ENCODE measurements around the gene IRAK2. TPM values are rescaled to one million over a fixed set of nuclear protein-coding genes. Genes with fewer than 3 reads are reported as not detected.

The IRAK2 gene
- total and polyA plus RNA-seq, 3 donors from 2014 or later, result 2.1 to 3.8 (median 3.7) TPM

DNA sequence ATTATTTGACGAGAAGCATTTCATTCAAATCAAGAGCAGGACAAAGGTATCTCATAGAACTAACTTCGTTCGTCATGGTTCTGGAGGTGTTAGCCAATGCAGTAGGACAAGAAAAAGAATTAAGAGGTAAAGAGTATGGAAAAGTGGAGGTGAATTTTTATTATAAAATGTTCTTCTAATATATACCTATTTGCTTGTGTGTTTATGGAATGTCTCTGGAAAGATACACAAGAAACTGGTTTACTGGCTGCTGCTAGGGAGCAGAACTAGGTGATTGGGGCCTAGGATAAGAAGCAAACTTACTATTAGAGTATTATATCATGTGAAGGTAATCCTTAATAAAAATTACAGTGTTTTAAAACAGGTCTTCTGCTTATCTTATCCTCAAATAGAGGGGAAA is 52.6 kb downstream of the IRAK2 start:
- Histone ChIP-seq H3K4me3 (no peak overlapping the region), H3K9me3 (no peaks in the 10 kb centered on the region), H3K27me3 (no peaks in the 10 kb centered on the region), H3K27ac (no peak overlapping the region), H3K36me3 (ENCODE audit: low read depth, missing control alignments) (no peaks in the 10 kb centered on the region), H3K4me1 (no peaks in the 10 kb centered on the region)
- intact Hi-C loops (cut with DNase I; ENCODE audit: low total_unique reads), result no loop called here
- no peak for TF ChIP-seq POLR2A (IDR thresholded peaks at IDR 0.05)
- TF ChIP-seq, protein P1, sequence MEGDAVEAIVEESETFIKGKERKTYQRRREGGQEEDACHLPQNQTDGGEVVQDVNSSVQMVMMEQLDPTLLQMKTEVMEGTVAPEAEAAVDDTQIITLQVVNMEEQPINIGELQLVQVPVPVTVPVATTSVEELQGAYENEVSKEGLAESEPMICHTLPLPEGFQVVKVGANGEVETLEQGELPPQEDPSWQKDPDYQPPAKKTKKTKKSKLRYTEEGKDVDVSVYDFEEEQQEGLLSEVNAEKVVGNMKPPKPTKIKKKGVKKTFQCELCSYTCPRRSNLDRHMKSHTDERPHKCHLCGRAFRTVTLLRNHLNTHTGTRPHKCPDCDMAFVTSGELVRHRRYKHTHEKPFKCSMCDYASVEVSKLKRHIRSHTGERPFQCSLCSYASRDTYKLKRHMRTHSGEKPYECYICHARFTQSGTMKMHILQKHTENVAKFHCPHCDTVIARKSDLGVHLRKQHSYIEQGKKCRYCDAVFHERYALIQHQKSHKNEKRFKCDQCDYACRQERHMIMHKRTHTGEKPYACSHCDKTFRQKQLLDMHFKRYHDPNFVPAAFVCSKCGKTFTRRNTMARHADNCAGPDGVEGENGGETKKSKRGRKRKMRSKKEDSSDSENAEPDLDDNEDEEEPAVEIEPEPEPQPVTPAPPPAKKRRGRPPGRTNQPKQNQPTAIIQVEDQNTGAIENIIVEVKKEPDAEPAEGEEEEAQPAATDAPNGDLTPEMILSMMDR (IDR thresholded peaks at IDR 0.05), result no peak
- 64 to 81% methylated on average over 3 of the region's 3 CpGs for WGBS, 2 donors
- DNase-seq, result no peak

DNA sequence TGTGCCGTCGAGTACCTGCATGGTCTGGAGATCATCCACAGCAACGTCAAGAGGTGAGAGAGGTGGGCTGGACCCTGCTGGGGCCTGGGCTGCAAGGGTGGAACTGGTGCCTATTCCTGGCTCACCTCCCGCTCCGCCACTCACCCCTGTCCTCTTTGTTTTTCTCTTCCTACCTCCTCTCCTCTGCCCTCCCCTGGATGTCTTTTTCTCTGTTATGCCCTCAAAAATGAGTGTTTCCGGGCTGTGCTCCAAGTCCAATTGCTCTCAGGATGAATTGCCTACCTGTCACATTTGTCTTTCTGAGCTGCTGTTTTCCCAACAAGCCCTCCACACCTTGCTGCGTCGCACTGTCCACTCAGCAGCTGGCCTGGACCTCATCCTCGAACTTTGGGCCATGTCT is 55.0 kb downstream of the IRAK2 start:
- Histone ChIP-seq H3K4me1 (no peaks in the 10 kb centered on the region), H3K27ac (no peak overlapping the region), H3K27me3 (no peaks in the 10 kb centered on the region), H3K9me3 (no peaks in the 10 kb centered on the region), H3K4me3 (no peak overlapping the region), H3K36me3 (ENCODE audit: low read depth, missing control alignments) (no peaks in the 10 kb centered on the region)
- intact Hi-C loops (cut with DNase I; ENCODE audit: low total_unique reads), result no loop called here
- WGBS, 2 donors, result 86 to 88% methylated on average over 9 of the region's 9 CpGs
- no peak for DNase-seq
- TF ChIP-seq POLR2A (IDR thresholded peaks at IDR 0.05), result no peak
- TF ChIP-seq, protein P1 (IDR thresholded peaks at IDR 0.05), result no peak

DNA sequence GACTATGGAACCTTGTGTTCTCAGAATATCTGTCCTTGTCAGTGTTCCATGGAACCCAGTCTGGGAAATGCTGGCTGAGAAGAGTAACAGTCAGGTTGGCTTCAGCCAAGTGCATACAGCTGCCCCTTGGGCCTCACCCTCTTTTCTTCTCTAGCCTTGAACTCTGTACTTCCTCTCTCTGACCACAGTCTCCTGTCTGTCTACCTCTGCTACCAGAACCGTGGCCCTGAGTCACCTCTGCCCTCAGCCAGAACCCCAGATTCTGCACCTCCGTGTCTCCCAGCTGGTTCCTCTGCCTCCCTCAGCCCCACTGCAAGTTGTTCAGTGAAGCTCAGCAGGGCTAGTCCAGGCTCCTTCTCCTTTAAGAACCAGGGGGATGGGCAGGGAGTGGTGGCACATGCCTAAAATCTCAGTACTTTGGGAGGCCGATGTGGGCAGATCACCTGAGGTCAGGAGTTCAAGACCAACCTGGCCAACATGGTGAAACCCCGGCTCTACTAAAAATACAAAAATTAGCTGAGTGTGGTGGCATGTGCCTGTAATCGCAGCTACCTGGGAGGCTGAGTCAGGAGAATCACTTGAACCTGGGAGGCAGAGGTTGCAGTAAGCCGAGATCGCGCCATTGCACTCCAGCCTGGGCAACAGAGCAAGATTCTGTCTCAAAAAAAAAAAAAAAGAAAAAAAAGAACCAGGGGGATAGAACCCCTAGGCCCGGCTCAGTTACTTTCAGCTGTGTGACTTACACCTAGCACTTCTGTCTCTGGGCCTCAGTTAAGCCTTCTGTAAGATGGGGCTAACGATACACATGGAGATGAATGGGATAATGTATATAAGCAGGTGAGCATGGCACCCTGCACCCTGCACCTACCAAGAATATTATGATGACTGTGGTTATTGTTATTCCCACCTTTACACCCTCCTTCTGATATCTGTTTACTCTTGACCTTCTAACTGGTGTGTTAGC is 59.2 kb downstream of the IRAK2 start:
- H3K36me3 ChIP-seq (ENCODE audit: low read depth, missing control alignments), result no peaks in the 10 kb centered on the region
- no peak for DNase-seq
- H3K9me3 ChIP-seq, result no peaks in the 10 kb centered on the region
- intact Hi-C loops (cut with DNase I; ENCODE audit: low total_unique reads), result no loop called here
- no peak overlapping the region for H3K27ac ChIP-seq
- H3K27me3 ChIP-seq, result no peaks in the 10 kb centered on the region
- H3K4me3 ChIP-seq, result no peak overlapping the region
- H3K4me1 ChIP-seq, result no peaks in the 10 kb centered on the region
- no peak for TF ChIP-seq POLR2A (IDR thresholded peaks at IDR 0.05)
- TF ChIP-seq, protein P1 (IDR thresholded peaks at IDR 0.05), result no peak
- WGBS, 2 donors, result 82 to 84% methylated on average over 10 of the region's 10 CpGs

DNA sequence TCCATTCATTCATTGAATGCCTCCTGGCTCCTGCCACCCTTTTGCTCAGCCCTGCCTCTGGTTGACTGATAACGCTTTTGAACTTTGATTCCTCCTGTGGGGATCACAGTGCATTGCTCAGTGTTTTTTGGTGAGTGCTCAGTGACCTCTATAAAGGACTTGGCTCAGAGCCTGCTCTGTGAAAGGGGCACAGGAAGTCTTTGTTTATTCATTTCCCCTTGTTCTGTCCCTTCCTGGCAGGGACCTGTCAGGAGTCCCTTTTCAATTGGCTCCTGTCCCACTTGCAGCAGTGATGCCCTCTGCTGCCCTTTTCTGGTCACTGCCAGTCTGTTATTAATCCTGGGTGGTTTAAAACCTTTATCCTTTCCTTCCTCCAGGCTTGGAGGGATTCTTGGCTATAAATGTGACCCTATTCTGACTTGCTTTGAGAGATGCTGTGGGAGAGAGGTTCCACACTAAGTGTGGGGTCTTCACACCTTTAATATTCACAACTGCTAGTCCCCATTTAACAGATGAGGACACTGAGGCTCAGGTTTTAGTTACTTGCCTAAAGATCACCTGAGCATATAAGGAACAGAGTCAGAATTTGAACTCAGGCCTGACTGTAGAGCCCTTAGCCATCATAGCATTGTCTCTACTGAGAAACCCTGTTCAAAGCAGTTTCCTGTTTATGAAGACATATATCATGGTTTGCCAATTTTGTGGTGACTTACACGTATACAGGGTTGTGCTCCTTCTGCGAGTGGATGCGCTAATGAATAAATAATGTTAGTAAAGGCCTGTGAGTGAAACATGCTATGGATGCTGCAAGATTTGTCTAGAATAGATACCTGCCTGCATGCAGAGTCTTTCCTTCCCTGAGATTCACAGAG is 60.3 kb downstream of the IRAK2 start:
- H3K27me3 ChIP-seq, result no peaks in the 10 kb centered on the region
- no peak overlapping the region for H3K27ac ChIP-seq
- H3K4me3 ChIP-seq, result no peak overlapping the region
- no peaks in the 10 kb centered on the region for H3K36me3 ChIP-seq (ENCODE audit: low read depth, missing control alignments)
- intact Hi-C loops (cut with DNase I; ENCODE audit: low total_unique reads), result no loop called here
- no peak for TF ChIP-seq POLR2A (IDR thresholded peaks at IDR 0.05)
- TF ChIP-seq, protein P1 (IDR thresholded peaks at IDR 0.05), result peak; percentile 46 to 70 (median 64)
- WGBS, 2 donors, result 67 to 76% methylated on average over 4 of the region's 4 CpGs
- DNase-seq, result peak; percentile 77
- H3K4me1 ChIP-seq, result no peaks in the 10 kb centered on the region
- H3K9me3 ChIP-seq, result no peaks in the 10 kb centered on the region
